IMR-90 (cell line): ENCODE results near the gene ATP5F1B.

ENCODE experiments used
- MXI1 ChIP-seq: IDR thresholded peaks from 2 replicates; pipeline ENCODE4 v1.6.1; 2012; ENCODE audit warnings: low read depth, mild to moderate bottlenecking, low read length, moderate library complexity, borderline replicate concordance
- POLR2A ChIP-seq: IDR thresholded peaks from 2 replicates; pipeline ENCODE4 v1.6.1; 2012; ENCODE audit warnings: mild to moderate bottlenecking, low read depth, low read length
- RAD21 ChIP-seq: IDR thresholded peaks from 2 replicates; pipeline ENCODE4 v1.6.1; 2012; ENCODE audit warnings: low read length, improper control_type of control experiment
- SMC3 ChIP-seq: fragments of 150-350 bp; IDR thresholded peaks from 2 replicates; pipeline ENCODE4 v1.6.1; 2016; ENCODE audit warnings: low read depth, mild to moderate bottlenecking, antibody characterized with exemption, low read length, moderate library complexity
- TF ChIP-seq, protein P1 (sequence below): conservative IDR thresholded peaks from 2 replicates; pipeline ENCODE4 v1.5.1; 2012; ENCODE audit warnings: mild to moderate bottlenecking, low read depth, low read length, improper control_type of control experiment

DNA sequence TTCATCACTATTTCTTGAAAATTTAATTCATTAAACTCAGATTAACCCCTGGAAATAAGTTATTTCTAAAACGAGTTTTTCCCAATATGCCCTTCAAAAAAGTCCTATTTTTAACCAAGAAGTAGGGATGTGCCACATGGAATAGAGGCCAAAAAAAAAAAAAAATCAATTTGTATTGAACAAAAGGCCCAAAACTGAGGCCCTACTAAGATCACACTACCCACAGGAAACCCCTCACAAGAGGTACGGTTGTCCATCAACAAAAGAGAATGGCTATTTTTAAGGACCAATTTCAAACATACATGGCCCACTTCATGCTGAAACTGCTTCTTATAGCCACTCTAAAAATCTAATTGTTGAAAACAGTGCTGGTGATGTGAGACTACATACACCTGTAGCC is 8.2 kb downstream of the ATP5F1B start:
- TF ChIP-seq, protein P1, sequence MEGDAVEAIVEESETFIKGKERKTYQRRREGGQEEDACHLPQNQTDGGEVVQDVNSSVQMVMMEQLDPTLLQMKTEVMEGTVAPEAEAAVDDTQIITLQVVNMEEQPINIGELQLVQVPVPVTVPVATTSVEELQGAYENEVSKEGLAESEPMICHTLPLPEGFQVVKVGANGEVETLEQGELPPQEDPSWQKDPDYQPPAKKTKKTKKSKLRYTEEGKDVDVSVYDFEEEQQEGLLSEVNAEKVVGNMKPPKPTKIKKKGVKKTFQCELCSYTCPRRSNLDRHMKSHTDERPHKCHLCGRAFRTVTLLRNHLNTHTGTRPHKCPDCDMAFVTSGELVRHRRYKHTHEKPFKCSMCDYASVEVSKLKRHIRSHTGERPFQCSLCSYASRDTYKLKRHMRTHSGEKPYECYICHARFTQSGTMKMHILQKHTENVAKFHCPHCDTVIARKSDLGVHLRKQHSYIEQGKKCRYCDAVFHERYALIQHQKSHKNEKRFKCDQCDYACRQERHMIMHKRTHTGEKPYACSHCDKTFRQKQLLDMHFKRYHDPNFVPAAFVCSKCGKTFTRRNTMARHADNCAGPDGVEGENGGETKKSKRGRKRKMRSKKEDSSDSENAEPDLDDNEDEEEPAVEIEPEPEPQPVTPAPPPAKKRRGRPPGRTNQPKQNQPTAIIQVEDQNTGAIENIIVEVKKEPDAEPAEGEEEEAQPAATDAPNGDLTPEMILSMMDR: no peak
- TF ChIP-seq POLR2A (no peak), RAD21 (no peak), SMC3 (no peak), MXI1 (no peak)
